ENCODE data around the gene DEPP1.

DNA sequence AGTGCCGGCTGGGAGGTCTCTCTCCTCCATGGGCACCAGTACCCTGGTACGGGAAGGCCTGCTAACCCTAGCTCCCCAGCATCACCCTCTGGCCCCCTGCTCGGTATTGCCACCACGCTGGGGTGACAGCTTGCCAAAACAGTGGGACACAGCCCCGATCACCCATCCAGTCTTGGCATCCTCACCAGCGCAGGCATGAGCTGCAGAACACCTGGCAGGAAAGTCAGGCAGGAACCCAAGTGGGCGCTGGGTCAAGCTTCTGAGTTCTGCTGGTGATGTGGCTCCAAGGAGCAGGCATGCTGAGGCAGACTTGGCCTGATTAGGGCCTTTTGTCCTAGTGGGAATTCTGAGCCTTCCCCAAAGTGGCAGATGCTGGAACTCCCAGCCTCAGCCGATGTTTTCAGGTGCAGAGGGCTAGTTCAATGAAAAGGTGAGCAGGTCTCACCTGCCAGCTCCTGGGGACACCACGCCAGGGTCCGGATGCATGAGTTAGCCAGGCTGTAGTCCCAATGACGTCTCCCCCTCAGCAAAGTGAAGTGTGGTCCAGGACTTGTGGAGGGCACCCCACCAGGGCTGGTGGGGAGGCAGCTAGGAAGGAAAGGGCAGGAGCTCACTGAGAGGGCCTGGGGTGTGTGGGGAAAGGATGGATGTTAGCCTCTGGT lies 13.6 kb upstream of the DEPP1 start:
- TF ChIP-seq, protein P1, sequence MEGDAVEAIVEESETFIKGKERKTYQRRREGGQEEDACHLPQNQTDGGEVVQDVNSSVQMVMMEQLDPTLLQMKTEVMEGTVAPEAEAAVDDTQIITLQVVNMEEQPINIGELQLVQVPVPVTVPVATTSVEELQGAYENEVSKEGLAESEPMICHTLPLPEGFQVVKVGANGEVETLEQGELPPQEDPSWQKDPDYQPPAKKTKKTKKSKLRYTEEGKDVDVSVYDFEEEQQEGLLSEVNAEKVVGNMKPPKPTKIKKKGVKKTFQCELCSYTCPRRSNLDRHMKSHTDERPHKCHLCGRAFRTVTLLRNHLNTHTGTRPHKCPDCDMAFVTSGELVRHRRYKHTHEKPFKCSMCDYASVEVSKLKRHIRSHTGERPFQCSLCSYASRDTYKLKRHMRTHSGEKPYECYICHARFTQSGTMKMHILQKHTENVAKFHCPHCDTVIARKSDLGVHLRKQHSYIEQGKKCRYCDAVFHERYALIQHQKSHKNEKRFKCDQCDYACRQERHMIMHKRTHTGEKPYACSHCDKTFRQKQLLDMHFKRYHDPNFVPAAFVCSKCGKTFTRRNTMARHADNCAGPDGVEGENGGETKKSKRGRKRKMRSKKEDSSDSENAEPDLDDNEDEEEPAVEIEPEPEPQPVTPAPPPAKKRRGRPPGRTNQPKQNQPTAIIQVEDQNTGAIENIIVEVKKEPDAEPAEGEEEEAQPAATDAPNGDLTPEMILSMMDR (IDR thresholded peaks at IDR 0.05) = no peak
- TF ChIP-seq POLR2A (IDR thresholded peaks at IDR 0.05) = peak in 1 of 3 donors; percentile 21
